SU-DHL-6 (cell line): ENCODE measurements around the gene COL18A1.

Source experiments
- H2AFZ ChIP-seq: fragments of 200-600 bp; sonication (generic); 2 replicates; pipeline ENCODE4 v1.6.1; 2014; ENCODE audit warnings: low read depth, mild to moderate bottlenecking, moderate library complexity, mixed read lengths, antibody characterized with exemption, low read length; ENCODE audit not compliant: severe bottlenecking
- H3F3A ChIP-seq: fragments of 200-600 bp; shearing (Covaris generic); 2 replicates; pipeline ENCODE4 v1.6.0; 2016; ENCODE audit warnings: antibody characterized with exemption, mild to moderate bottlenecking; ENCODE audit not compliant: insufficient read depth
- H3K27ac ChIP-seq: fragments of 200-600 bp; sonication (generic); 2 replicates; pipeline ENCODE4 v1.5.1; 2016; ENCODE audit warnings: low read depth, mild to moderate bottlenecking, low read length, moderate library complexity, mixed read lengths
- H3K27me3 ChIP-seq: fragments of 200-600 bp; sonication (generic), shearing (Covaris generic); 2 replicates; pipeline ENCODE4 v1.6.0; 2014; ENCODE audit warnings: mild to moderate bottlenecking, low read length
- H3K36me3 ChIP-seq: fragments of 200-600 bp; sonication (generic); 2 replicates; pipeline ENCODE4 v1.6.1; 2014; ENCODE audit warnings: mild to moderate bottlenecking, low read length, mixed read lengths
- H3K4me2 ChIP-seq: fragments of 300-600, 200-600 bp; shearing (Covaris generic), sonication (generic); 2 replicates; pipeline ENCODE4 v1.6.0; 2014; ENCODE audit warnings: low read length, low read depth, mild to moderate bottlenecking; ENCODE audit not compliant: poor library complexity, severe bottlenecking
- H3K4me3 ChIP-seq: fragments of 200-600 bp; sonication (generic); 2 replicates; pipeline ENCODE4 v1.5.1; 2014; ENCODE audit warnings: antibody characterized with exemption, low read length, mild to moderate bottlenecking, mixed read lengths; ENCODE audit not compliant: insufficient read depth, poor library complexity, severe bottlenecking
- H3K79me2 ChIP-seq: fragments of 200-600 bp; sonication (generic); 2 replicates; pipeline ENCODE4 v1.6.1; 2014; ENCODE audit warnings: mild to moderate bottlenecking, low read length, moderate library complexity; ENCODE audit not compliant: insufficient read depth
- H3K9ac ChIP-seq: fragments of 200-600 bp; sonication (generic); 2 replicates; pipeline ENCODE4 v1.7.0; 2014; ENCODE audit warnings: mild to moderate bottlenecking, low read length
- H3K9me2 ChIP-seq: fragments of 200-600 bp; sonication (generic); replicated peaks from 2 replicates; pipeline ENCODE4 v1.6.1; 2014; ENCODE audit warnings: low read length; ENCODE audit not compliant: insufficient read depth
- H3K9me3 ChIP-seq: fragments of 200-600 bp; sonication (generic); 2 replicates; pipeline ENCODE4 v1.6.1; 2014; ENCODE audit warnings: low read length, mixed read lengths; ENCODE audit not compliant: insufficient read depth
- H4K20me1 ChIP-seq: fragments of 200-600 bp; sonication (generic); 2 replicates; pipeline ENCODE4 v1.6.1; 2014; ENCODE audit warnings: low read depth, mild to moderate bottlenecking, antibody characterized with exemption, low read length, moderate library complexity, mixed read lengths
- EZH2phosphoT487 ChIP-seq: fragments of 200-600 bp; sonication (generic), shearing (Covaris generic); conservative IDR thresholded peaks from 2 replicates; pipeline ENCODE4 v1.6.1; 2018; ENCODE audit warnings: mild to moderate bottlenecking, antibody characterized with exemption, low read length, moderate library complexity, mixed read lengths
- TF ChIP-seq, protein P1 (sequence below): fragments of 200-600 bp; sonication (generic); IDR thresholded peaks from one replicate; pipeline ENCODE4 v1.5.1; 2017; ENCODE audit warnings: antibody characterized with exemption, mild to moderate bottlenecking, low read length, moderate library complexity; ENCODE audit not compliant: insufficient read depth, poor library complexity, severe bottlenecking

The COL18A1 gene

GRCh38 chr21:45555251-45555556, 150.2 kb downstream of the COL18A1 start:
- Histone ChIP-seq H2AFZ (no peak overlapping the region), H3K9me3 (no peaks in the 10 kb centered on the region), H3K27ac (no peak overlapping the region), H3K9ac (no peak overlapping the region), H3K79me2 (no peaks in the 10 kb centered on the region), H3K27me3 (no peaks in the 10 kb centered on the region), H3K4me2 (no peak overlapping the region), H3K36me3 (no peaks in the 10 kb centered on the region), H4K20me1 (no peaks in the 10 kb centered on the region), H3F3A (no peaks in the 10 kb centered on the region), H3K4me3 (no peak overlapping the region), H3K9me2 (no peaks in the 10 kb centered on the region)
- TF ChIP-seq, protein P1, sequence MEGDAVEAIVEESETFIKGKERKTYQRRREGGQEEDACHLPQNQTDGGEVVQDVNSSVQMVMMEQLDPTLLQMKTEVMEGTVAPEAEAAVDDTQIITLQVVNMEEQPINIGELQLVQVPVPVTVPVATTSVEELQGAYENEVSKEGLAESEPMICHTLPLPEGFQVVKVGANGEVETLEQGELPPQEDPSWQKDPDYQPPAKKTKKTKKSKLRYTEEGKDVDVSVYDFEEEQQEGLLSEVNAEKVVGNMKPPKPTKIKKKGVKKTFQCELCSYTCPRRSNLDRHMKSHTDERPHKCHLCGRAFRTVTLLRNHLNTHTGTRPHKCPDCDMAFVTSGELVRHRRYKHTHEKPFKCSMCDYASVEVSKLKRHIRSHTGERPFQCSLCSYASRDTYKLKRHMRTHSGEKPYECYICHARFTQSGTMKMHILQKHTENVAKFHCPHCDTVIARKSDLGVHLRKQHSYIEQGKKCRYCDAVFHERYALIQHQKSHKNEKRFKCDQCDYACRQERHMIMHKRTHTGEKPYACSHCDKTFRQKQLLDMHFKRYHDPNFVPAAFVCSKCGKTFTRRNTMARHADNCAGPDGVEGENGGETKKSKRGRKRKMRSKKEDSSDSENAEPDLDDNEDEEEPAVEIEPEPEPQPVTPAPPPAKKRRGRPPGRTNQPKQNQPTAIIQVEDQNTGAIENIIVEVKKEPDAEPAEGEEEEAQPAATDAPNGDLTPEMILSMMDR = no peak
- TF ChIP-seq EZH2phosphoT487 = no peak

DNA sequence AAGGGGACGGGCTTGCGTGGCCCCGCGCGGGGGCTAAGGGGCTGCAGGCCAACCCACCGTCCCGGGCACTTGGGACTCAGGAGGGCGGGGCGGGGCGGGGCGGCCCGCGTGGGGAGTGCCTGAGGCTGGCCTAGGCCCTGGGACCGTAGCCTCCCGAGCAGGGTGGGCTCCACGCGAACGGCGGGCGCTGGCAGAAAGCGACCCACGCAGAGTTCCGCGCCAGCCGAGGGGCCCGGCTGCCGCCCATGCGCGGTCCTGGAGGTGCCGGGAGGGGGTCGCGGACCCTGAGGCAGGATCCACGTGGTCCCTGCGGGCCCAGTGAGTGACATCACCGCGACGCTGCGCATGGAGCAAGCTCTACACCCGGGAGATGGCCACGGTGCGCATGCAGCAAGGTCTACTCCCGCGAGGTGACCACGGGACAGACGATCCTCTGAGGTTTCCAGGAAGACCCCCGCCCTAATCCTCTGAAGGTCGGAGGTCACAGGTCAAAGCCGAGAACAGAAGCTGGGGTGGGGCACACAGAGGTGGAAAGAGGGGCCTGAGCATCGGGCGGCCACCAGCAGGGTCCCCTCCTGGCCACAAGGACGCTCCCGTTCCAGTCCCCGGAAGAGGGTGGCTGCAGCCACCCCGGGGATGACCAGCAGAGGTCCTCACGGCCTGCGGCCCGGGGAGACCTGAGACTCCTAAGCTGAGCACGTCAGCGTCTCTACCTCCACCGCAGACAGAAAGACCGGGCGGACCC, 150.8 kb downstream of the COL18A1 start:
- Histone ChIP-seq H3K27me3 (no peaks in the 10 kb centered on the region), H3K27ac (no peak overlapping the region), H4K20me1 (no peaks in the 10 kb centered on the region), H3K9ac (peak overlapping the region; percentile 25; the same call in 1 of the 2 replicates), H3K9me3 (no peaks in the 10 kb centered on the region), H2AFZ (peak overlapping the region; percentile 32), H3K79me2 (no peaks in the 10 kb centered on the region), H3K36me3 (no peaks in the 10 kb centered on the region), H3K4me2 (peak overlapping the region; percentile 45), H3F3A (no peaks in the 10 kb centered on the region), H3K4me3 (peak overlapping the region; percentile 25), H3K9me2 (no peaks in the 10 kb centered on the region)
- TF ChIP-seq EZH2phosphoT487 = no peak
- TF ChIP-seq, protein P1 = peak; percentile 78

- Histone ChIP-seq H3K9me2 (no peaks in the 10 kb centered on the region), H3K36me3 (no peaks in the 10 kb centered on the region), H3K27ac (no peak overlapping the region), H3K9me3 (no peaks in the 10 kb centered on the region), H3F3A (no peaks in the 10 kb centered on the region), H3K4me2 (peak overlapping the region; percentile 24), H3K4me3 (no peak overlapping the region), H3K79me2 (no peaks in the 10 kb centered on the region), H4K20me1 (no peaks in the 10 kb centered on the region), H2AFZ (no peak overlapping the region), H3K27me3 (no peaks in the 10 kb centered on the region), H3K9ac (peak overlapping the region; percentile 25; the same call in 1 of the 2 replicates)
- TF ChIP-seq, protein P1 = no peak
- TF ChIP-seq EZH2phosphoT487 = no peak
Measured at GRCh38 chr21:45556302-45556644, 151.3 kb downstream of the COL18A1 start.
